ENCODE data around the gene LRRC72.

Gene LRRC72

DNA sequence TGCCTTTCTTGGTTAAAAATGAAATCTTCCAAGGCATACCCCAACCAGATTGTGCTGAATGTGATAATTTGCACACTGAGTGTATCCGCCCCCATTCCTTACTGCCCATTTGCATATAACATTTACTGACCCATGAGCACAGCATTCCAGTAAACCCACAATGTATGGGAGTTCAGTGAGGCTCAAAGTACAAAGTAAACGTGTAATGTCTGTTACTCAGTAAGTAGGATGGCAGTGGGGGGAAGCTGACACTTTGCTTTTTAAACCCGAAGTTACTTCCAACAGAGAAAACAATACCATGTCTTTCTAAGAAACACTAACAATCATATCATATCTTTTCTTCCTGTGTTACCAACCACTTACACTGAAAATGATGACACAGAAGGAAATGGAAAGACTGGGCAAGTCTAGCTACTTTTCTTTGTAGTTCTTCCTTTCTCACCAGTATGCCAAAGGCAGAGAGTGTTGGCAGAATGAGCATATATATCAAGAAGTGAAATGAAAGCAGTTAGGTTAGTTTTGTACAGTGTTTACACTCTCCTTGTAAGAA is 34.0 kb upstream of the LRRC72 start:
- no peak for DNase-seq
- TF ChIP-seq CTCF (IDR thresholded peaks at IDR 0.05) = no peak
- no peaks in the 10 kb centered on the region for H3K27me3 Mint-ChIP-seq (ENCODE audit: low read depth, poor library complexity)
- no peak overlapping the region for H3K27ac Mint-ChIP-seq
- peaks cover 13% of the 10 kb centered on the region for H3K4me1 Mint-ChIP-seq
- no peaks in the 10 kb centered on the region for H3K36me3 Mint-ChIP-seq (ENCODE audit: low read depth)
- H3K4me3 Mint-ChIP-seq = no peak overlapping the region
- no peaks in the 10 kb centered on the region for H3K9me3 Mint-ChIP-seq

DNA sequence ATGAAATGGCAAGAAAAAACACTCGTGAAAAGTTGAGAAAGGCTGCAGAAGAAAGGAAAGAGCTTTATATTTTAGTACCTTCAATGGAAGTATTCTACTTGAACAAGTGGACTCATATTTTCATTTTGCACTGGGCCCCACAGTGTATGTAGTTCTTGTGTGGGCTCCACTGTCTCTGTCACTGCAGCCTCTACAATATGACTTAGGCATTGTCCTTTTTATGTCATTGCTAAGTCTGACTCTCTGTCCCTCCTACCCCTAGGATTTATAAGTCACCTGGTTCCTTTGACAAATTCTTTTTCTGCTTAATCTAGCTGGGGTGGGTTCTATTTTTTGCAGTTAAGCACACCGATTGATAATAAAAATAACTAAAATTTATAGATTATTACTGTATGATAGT is 33.4 kb upstream of the LRRC72 start:
- no peak for DNase-seq
- no peak overlapping the region for H3K4me3 Mint-ChIP-seq
- no peaks in the 10 kb centered on the region for H3K36me3 Mint-ChIP-seq (ENCODE audit: low read depth)
- peaks cover 18% of the 10 kb centered on the region for H3K4me1 Mint-ChIP-seq
- no peak overlapping the region for H3K27ac Mint-ChIP-seq
- no peaks in the 10 kb centered on the region for H3K9me3 Mint-ChIP-seq
- no peaks in the 10 kb centered on the region for H3K27me3 Mint-ChIP-seq (ENCODE audit: low read depth, poor library complexity)
- TF ChIP-seq CTCF (IDR thresholded peaks at IDR 0.05) = no peak

- Mint-ChIP-seq H3K4me3 (no peak overlapping the region), H3K4me1 (peaks cover 22% of the 10 kb centered on the region), H3K27me3 (ENCODE audit: low read depth, poor library complexity) (no peaks in the 10 kb centered on the region), H3K27ac (no peak overlapping the region), H3K9me3 (no peaks in the 10 kb centered on the region), H3K36me3 (ENCODE audit: low read depth) (no peaks in the 10 kb centered on the region)
- no peak for DNase-seq
- TF ChIP-seq CTCF (IDR thresholded peaks at IDR 0.05) = no peak
These were observed 32.1 kb upstream of the LRRC72 start for GRCh38 chr7:16494551-16494950.

- Mint-ChIP-seq H3K27me3 (ENCODE audit: low read depth, poor library complexity) (peaks cover 2% of the 10 kb centered on the region), H3K4me1 (peaks cover 22% of the 10 kb centered on the region), H3K27ac (no peak overlapping the region)
These were observed 31.5 kb upstream of the LRRC72 start for GRCh38 chr7:16494955-16495719.

GRCh38 chr7:16498122-16498521 is 28.5 kb upstream of the LRRC72 start:
- Mint-ChIP-seq H3K4me3 (no peak overlapping the region), H3K27ac (no peak overlapping the region), H3K4me1 (peaks cover 13% of the 10 kb centered on the region), H3K27me3 (ENCODE audit: low read depth, poor library complexity) (peaks cover 6% of the 10 kb centered on the region), H3K9me3 (peaks cover 10% of the 10 kb centered on the region), H3K36me3 (ENCODE audit: low read depth) (no peaks in the 10 kb centered on the region)
- no peak for DNase-seq
- no peak for TF ChIP-seq CTCF (IDR thresholded peaks at IDR 0.05)

More at GRCh38 chr7:16494955-16495719, 31.5 kb upstream of the LRRC72 start:
- DNase-seq = no peak
- Mint-ChIP-seq H3K9me3 (no peaks in the 10 kb centered on the region), H3K36me3 (ENCODE audit: low read depth) (no peaks in the 10 kb centered on the region), H3K4me3 (no peak overlapping the region)
- no peak for TF ChIP-seq CTCF (IDR thresholded peaks at IDR 0.05)

DNA sequence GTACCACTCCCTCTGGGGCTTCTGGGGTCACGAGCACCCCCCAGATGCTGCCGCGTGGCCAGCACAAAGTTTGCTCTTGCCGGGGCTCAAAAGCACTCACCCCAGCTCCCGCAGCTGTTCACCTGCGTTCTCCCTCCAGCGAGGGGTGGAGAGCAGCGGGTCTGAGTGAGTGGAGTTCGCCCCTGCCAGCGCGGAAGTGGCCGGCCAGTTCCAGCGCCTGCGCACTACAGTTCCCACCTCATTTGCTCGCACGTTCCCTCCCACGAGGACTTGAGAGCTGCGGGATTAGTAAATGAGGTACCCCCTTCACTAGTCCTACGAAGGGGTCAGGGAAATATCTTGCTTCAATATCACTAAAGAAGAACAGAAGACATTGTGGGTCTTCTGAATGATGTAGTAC is 24.3 kb upstream of the LRRC72 start:
- TF ChIP-seq CTCF (IDR thresholded peaks at IDR 0.05) = no peak
- Mint-ChIP-seq H3K9me3 (peaks cover 10% of the 10 kb centered on the region), H3K36me3 (ENCODE audit: low read depth) (no peaks in the 10 kb centered on the region), H3K4me1 (peaks cover 11% of the 10 kb centered on the region), H3K4me3 (no peak overlapping the region), H3K27me3 (ENCODE audit: low read depth, poor library complexity) (peaks cover 6% of the 10 kb centered on the region), H3K27ac (no peak overlapping the region)
- DNase-seq = no peak
